Parathyroid adenoma (tissue), 2 donors: ENCODE measurements around the gene AFM.

Experiments
- H2AFZ ChIP-seq: fragments of 300-600 bp; sonication (generic); one replicate; pipeline ENCODE4 v1.7.0; 2017; ENCODE audit warnings: antibody characterized with exemption, mild to moderate bottlenecking
- H3K27ac ChIP-seq: fragments of 300-600 bp; sonication (generic); one replicate; pipeline ENCODE4 v1.7.0; 2017
- H3K27me3 ChIP-seq: fragments of 300-600 bp; sonication (generic); one replicate; pipeline ENCODE4 v1.7.0; 2017; ENCODE audit warnings: low read length; ENCODE audit not compliant: control insufficient read depth, insufficient read depth
- H3K36me3 ChIP-seq: fragments of 300-600 bp; sonication (generic); one replicate; pipeline ENCODE4 v1.7.0; 2017; ENCODE audit warnings: low read length; ENCODE audit not compliant: control insufficient read depth, insufficient read depth
- H3K4me1 ChIP-seq: fragments of 300-600 bp; sonication (generic); one replicate; pipeline ENCODE4 v1.7.0; 2017; ENCODE audit warnings: control low read depth
- H3K4me2 ChIP-seq: fragments of 300-600 bp; sonication (generic); one replicate; pipeline ENCODE4 v1.7.0; 2017; ENCODE audit warnings: low read length
- H3K4me3 ChIP-seq: fragments of 300-600 bp; sonication (generic); one replicate; pipeline ENCODE4 v1.7.0; 2017; ENCODE audit warnings: low read depth, low read length
- H3K79me2 ChIP-seq: fragments of 300-600 bp; sonication (generic); one replicate; pipeline ENCODE4 v1.7.0; 2017; ENCODE audit warnings: control low read depth
- H3K9ac ChIP-seq: fragments of 300-600 bp; sonication (generic); one replicate; pipeline ENCODE4 v1.7.0; 2017; ENCODE audit warnings: mild to moderate bottlenecking
- H3K9me3 ChIP-seq: fragments of 300-600 bp; sonication (generic); one replicate; pipeline ENCODE4 v1.7.0; 2017; ENCODE audit warnings: low read length; ENCODE audit not compliant: control insufficient read depth
- TF ChIP-seq, protein P1 (sequence below): fragments of 300-600 bp; sonication (generic); IDR thresholded peaks from one replicate; pipeline ENCODE4 v1.7.0; 2017; ENCODE audit warnings: antibody characterized with exemption, mild to moderate bottlenecking
- donor health status: primary hyperparathyroidism.

AFM gene

DNA sequence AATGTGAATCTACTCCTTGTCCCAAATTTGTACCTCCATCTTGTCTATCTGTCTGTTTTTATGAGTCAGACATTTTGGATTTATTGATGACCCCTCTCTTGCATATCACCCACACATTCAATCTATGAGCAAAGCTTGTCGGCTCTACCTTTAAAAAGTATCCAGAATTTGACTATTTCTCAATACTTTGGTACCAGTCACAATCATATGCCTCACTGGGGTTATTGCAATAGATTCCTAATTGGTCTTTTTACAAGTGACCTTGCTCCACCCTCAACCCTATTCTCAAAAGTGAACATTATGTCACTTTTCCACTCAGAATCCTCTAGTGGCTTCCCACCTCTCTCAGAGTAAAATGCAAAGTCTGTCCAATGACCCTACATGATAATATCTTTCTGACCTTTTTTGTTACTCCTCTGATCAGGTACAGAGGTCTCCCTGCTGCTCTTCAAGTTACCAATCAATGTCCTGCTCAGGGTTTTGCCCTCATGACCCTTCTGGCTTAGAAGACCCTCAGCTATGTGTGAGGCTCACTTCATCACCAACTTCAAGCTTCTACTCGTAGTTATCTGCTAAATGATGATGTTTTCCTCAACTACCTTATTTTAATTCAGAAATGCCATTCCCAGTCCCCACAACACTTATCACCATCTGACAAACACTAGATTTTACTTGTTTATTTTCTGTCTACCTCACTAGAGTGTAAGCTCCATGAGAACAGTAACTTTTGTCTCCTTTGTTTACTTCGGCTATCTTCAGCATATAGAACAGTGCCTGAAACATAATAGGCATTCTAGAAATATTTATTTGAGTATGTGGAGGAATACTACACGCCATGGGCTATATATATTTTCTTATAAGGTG lies 23.1 kb upstream of the AFM start:
- no peaks in the 10 kb centered on the region for H3K4me1 ChIP-seq
- H2AFZ ChIP-seq: no peak overlapping the region
- H3K36me3 ChIP-seq: no peaks in the 10 kb centered on the region
- H3K4me2 ChIP-seq: no peak overlapping the region
- H3K79me2 ChIP-seq: no peaks in the 10 kb centered on the region
- H3K9me3 ChIP-seq: no peaks in the 10 kb centered on the region
- H3K27me3 ChIP-seq: no peaks in the 10 kb centered on the region
- H3K4me3 ChIP-seq: no peak overlapping the region
- TF ChIP-seq, protein P1, sequence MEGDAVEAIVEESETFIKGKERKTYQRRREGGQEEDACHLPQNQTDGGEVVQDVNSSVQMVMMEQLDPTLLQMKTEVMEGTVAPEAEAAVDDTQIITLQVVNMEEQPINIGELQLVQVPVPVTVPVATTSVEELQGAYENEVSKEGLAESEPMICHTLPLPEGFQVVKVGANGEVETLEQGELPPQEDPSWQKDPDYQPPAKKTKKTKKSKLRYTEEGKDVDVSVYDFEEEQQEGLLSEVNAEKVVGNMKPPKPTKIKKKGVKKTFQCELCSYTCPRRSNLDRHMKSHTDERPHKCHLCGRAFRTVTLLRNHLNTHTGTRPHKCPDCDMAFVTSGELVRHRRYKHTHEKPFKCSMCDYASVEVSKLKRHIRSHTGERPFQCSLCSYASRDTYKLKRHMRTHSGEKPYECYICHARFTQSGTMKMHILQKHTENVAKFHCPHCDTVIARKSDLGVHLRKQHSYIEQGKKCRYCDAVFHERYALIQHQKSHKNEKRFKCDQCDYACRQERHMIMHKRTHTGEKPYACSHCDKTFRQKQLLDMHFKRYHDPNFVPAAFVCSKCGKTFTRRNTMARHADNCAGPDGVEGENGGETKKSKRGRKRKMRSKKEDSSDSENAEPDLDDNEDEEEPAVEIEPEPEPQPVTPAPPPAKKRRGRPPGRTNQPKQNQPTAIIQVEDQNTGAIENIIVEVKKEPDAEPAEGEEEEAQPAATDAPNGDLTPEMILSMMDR: no peak
- H3K27ac ChIP-seq: no peak overlapping the region
- H3K9ac ChIP-seq: no peak overlapping the region

DNA sequence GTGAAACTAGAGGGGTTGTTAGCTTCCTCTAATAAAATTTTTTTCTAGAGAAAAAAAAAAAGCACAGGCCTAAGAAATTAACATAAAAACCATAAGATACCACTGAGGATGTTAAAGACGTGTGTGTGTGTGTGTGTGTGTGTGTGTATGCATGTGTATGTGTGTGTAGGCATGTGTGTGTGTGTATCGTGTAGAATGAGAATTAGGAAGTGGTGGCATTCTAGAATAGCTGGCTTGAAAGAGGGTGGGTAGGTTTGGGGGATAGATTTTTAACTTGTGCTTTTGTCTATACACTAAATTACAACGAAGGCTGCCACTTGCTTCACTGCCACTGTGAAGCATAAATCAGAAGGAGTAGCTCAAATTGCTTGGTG lies 22.5 kb upstream of the AFM start:
- no peak overlapping the region for H2AFZ ChIP-seq
- H3K4me2 ChIP-seq: no peak overlapping the region
- TF ChIP-seq, protein P1: no peak
- H3K27ac ChIP-seq: no peak overlapping the region
- H3K9me3 ChIP-seq: no peaks in the 10 kb centered on the region
- H3K79me2 ChIP-seq: no peaks in the 10 kb centered on the region
- H3K9ac ChIP-seq: no peak overlapping the region
- H3K36me3 ChIP-seq: no peaks in the 10 kb centered on the region
- H3K27me3 ChIP-seq: no peaks in the 10 kb centered on the region
- H3K4me3 ChIP-seq: no peak overlapping the region
- H3K4me1 ChIP-seq: no peaks in the 10 kb centered on the region

DNA sequence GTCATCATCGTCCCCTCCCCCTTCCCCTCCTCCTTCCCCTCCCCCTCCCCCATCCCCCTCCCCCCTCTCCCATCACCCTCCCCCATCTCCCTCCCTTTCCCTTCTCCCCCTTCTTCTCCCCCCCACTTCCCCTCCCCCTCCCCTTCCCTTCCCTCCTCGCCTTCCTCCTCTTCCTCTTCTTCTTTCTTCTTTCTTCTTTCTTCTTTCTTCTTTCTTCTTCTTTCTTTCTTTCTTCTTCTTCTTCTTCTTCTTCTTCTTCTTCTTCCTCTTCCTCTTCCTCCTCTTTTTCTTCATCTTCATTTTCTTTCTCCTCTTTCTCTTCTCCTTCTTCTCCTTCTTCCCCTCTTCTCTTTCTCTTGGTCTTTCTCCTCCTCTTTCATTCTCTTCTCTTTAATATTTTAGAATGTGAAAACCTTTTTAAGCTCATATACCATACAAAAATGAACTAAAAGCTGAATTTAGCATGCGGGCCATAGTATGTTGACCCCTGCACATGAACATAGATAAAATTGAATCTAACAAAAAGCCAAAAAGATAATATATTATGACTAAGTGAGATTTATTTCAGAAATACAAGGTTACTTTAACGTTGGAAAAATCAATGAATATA lies 20.5 kb upstream of the AFM start:
- Histone ChIP-seq H2AFZ (no peak overlapping the region), H3K9ac (no peak overlapping the region), H3K4me3 (no peak overlapping the region), H3K4me2 (no peak overlapping the region), H3K27ac (no peak overlapping the region), H3K36me3 (no peaks in the 10 kb centered on the region), H3K4me1 (no peaks in the 10 kb centered on the region), H3K27me3 (no peaks in the 10 kb centered on the region), H3K79me2 (no peaks in the 10 kb centered on the region), H3K9me3 (no peaks in the 10 kb centered on the region)
- TF ChIP-seq, protein P1: no peak

DNA sequence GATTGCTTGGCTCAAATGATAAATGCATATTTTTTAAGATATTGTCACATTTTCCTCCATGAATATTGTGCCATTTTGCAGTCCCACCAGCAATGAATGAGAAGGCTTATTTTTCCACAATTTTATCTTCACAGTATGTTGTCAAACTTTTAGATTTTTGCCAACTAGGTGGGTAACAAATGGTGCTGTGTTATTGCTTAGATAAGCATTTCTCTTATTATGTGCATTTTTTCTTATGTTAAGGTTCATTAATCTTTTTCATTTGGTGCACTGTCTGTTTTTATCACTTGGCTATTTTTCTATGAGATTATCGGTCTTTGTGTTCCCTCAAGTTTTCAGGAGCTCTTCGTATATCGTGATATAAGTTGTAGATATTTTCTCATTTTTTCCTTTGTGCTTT lies 13.4 kb upstream of the AFM start:
- Histone ChIP-seq H3K79me2 (no peaks in the 10 kb centered on the region), H3K27me3 (no peaks in the 10 kb centered on the region), H3K9me3 (no peaks in the 10 kb centered on the region), H2AFZ (no peak overlapping the region), H3K9ac (no peak overlapping the region), H3K4me3 (no peak overlapping the region), H3K4me2 (no peak overlapping the region), H3K27ac (no peak overlapping the region), H3K4me1 (no peaks in the 10 kb centered on the region), H3K36me3 (no peaks in the 10 kb centered on the region)
- TF ChIP-seq, protein P1: no peak
